Mammary epithelial cell (primary cell): ENCODE measurements around the gene GAN.

Source experiments
- CTCF ChIP-seq, 2 donors: IDR thresholded peaks in 1 of 2; conservative IDR thresholded peaks in 1 of 2; 2 replicates each; pipeline ENCODE4 v1.5.1; 2011 to 2012; ENCODE audit warnings: inconsistent platforms in 2 of 2, low read length in 2 of 2, mild to moderate bottlenecking in 2 of 2, control low read depth in 1 of 2, low read depth in 1 of 2; ENCODE audit not compliant: insufficient read depth in 1 of 2; ENCODE audit errors: extremely low read depth in 1 of 2
- EZH2 ChIP-seq: IDR thresholded peaks from 2 replicates; pipeline ENCODE4 v1.6.1; 2012; ENCODE audit warnings: low read length, inconsistent platforms, borderline replicate concordance

- TF ChIP-seq EZH2 (no peak), CTCF (conservative IDR thresholded peaks at IDR 0.05 in 1 of 2, IDR thresholded peaks at IDR 0.05 in 1 of 2; ENCODE audit: extremely low read depth in 1 of 2, insufficient read depth in 1 of 2, low read depth in 1 of 2, low read length in 2 of 2) (no peak)
These were observed 59.8 kb downstream of the GAN start for GRCh38 chr16:81374550-81374949.
